MV-4-11 (cell line): ENCODE measurements around the gene POLR1A.

Experiments used
- DNase-seq: peaks from one replicate; lab custom pipeline; 2025; lab: John Stamatoyannopoulos, UW

The POLR1A gene

DNA sequence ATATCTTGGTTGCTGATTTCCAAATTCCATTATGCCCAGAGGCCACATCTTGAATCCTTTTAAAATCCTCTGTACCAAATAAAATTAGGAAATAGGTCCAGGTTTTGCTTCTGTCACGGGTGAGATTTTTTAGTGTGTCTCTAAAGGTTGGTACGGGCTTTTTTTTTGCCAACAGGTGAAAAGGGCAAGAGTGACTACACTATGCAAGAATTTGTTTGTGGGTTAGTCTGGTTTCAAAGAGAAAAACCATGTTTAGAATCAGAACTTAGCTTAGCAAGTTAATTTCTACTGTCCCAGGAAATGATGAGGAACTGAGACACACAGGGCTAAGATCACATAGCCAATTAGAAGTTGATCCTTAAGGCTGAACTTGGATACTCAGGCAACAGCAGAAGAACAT, 41.7 kb downstream of the POLR1A start:
- DNase-seq = no peak

DNA sequence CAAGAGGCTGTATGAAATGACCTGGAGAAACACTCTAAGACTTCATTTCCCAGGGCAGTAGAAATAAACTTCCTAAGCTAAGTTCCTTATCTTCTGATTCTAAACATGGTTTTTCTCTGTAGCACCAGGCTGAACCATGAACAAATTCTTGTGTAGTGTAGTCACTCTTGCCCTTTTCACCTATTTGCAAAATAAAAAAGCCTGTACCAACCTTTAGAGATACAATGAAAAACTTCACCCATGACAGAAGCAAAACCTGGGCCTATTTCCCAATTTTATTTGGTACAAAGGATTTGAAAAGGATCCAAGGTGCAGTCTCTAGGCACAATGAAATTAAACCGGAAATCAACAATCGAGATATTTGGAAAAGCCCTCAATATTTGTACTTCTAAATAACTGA, 43.6 kb downstream of the POLR1A start:
- DNase-seq = no peak

DNA sequence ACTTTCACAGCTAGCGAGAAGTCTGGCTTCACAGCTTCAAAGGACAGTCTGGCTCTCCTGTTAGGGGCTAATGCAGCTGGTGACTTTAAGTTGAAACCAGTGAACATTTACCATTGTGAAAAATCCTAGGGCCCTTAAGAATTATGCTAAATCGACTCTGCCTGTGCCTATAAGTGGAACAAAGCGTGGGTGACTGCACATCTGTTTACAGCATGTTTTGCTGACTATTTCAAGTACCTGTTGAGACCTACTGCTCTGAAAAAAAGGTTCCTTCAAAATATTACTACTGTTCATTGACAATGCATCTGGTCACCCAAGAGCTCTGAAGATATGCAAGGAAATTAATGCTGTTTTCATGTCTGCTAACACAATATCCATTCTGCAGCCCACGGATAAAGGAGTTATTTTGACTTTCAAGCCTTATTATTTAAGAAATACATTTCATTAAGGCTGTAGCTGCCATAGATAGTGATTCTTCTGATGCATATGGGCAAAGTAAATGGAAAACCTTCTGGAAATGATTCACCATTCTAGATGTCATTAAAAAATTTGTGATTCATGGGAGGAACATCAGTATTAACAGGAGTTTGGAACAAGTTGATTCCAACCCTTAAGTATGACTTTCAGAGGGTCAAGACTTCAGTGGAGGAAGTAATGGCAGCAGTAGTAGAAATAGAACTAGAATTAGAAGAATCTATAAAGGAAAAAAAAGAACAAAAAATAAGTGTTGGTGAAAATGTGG, 48.9 kb downstream of the POLR1A start:
- no peak for DNase-seq

DNA sequence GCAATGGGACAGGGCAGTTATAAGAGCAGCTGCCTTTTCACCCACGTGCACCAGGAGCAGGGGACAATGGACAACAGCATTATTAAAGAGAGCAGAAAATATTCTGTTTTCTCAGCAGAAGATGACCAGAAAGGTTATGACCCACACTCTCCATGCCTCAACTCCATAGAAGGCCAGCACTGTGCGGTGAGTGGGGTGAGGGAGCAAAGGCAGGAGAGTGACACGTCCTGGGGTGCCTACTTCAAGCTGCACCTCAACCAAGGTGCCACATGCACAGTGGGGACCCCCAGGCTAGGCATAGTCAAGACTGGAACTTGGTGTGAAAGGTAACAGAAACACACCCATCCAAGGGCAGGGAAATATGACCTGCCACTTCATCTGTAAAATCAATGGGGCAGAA, 50.4 kb downstream of the POLR1A start:
- DNase-seq = no peak

DNA sequence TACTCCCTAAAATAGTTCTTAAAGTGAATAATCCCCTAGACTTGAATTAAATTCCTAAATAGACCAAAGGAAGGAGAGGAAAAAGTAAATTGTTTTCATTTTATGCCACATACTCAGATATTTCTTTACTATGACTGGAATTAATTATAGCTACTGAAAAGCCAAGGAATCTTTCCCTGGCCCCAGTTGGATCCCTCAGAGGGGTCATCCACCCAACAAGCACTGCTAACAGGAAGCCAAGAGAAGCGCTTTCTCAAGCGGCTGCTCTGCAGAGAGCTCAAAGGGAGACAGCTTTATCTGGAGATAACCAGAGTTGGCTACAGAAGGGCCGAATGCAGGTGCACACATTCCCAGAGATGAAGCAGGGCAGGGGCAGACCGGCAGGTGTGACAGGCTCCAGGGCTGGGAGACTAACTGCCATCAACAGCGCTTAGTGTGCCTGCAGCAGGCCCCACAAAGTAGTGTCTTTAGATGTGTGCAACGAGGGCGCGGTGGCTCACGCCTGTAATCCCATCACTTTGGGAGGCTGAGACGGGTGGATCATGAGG, 51.1 kb downstream of the POLR1A start:
- DNase-seq = no peak

DNA sequence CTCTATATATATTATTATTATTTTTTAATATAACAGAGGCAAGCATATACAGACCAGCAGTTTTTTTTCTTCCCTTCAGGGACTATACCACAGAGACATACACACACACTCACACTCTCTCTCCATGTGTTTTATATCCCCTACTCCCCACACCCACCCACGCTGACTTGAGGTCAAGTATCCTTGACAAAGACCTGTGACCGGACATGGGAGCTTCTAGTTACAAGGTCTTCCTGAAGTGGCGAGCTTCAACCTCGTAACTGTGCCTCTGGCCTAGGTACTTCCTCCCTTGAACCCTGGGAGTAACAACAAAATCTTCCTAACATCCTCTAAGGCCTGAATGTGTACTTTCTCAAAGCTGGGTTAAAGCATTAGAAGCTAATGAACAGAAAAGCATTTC, 52.5 kb downstream of the POLR1A start:
- DNase-seq = no peak

DNA sequence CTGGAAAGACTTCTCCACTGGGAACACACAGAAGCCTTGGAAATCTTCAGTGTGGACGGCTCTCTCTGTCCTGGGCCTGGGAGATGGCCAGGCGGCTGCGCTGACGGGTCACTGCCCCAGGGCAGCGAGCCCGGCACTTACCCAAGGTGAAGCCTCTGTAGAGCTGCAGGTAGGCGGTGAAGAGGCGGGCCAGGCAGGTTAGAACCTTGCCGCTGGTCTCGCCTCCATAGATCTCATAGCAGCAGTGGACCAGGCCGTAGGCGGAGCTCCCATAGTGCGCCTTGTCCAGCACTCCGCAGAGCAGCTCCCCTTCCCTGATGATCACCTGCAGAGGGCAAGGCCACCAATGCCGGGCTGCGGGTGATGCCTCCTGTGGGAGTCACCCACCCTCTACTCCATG, 53.0 kb downstream of the POLR1A start:
- no peak for DNase-seq

DNA sequence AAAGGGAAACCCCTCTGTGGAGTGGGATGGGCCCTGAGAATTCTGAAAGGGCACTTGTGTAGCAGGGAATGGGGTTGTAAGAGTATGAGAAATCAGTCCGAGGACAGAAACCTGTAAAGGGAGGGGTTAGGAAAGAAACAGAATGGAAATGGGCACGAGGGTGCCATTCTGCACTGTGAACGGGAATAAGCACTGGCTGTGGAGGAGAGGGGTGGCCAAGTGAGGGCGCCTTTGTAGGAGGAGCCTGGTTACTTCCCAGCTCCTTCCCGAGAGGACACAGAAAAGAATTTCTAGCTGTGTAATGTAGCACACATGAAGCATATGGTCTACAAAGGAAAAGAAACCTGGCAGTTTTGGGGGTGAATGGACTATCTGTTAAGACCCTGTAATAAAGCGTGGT, 53.4 kb downstream of the POLR1A start:
- no peak for DNase-seq

DNA sequence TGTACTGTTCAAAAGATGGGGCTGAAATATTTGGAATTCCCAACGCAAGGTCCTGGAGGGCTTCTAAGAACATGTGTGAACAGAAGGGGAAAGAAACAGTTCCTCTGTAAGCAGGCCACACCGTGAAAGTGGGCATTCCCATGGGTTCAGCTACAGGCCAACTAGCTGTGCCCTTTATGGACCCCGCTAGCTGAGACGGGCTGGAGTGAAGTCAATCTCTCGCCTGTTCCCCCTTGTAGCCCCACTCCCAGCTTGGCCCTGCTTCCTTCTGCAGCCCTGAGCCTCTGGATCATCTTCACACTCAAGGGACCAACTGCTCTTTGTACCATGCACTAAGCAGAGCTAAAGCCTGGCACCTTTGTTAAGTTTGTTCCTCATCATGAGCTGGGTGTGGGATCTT, 55.4 kb downstream of the POLR1A start:
- no peak for DNase-seq

DNA sequence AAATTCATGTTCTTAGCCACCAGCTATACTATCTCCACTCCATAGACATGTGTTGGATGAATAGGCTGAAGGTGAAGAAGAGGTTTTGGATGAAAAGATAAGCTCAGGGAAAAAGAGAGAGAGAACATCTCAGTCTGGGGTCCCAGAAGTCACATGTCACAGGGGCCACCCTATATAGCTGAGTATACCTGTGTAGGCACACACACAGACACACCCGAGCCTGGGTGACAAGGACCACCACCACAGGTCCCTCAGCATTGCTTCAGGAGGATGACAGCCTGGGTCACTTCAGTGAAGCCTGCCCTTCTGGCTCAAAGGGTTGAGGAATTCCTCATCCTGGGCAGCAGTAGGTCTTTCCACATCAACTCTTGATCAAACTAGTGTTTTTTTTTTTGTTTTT, 56.2 kb downstream of the POLR1A start:
- DNase-seq = no peak

DNA sequence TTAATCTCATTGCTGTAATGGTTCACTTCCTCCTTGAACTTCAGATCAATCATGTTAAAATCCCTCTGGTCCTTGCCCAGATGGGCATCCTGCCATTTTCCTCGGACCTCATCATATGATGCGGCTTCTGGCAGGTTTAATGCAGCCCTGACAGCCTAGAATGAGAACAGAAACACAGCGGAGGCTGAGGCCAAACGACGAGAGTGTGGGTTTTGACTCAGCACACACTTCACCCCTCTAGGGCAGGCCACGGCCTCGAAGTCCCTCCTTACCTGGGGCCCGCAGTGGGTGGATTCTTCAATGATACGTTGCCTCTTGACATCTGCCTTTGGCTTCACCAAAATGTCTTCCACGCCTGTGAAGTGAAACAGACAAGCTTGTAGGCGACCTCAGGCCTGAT, 56.8 kb downstream of the POLR1A start:
- DNase-seq = no peak

DNA sequence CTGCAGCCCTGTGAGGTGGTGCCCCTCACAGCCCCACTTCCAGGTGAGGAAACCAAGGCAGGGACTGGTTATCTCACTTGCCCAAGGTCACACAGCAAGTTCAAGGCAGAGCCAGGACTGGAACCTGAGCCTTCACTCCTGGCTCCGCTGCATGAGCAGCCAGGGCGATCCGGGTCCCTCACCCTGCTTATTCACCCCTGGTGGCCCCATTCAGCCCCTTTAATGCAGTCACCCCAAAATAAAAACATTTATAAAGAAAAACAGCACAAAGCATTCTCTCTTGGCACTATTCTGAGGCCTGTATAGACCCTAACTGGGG, 57.3 kb downstream of the POLR1A start:
- no peak for DNase-seq

DNA sequence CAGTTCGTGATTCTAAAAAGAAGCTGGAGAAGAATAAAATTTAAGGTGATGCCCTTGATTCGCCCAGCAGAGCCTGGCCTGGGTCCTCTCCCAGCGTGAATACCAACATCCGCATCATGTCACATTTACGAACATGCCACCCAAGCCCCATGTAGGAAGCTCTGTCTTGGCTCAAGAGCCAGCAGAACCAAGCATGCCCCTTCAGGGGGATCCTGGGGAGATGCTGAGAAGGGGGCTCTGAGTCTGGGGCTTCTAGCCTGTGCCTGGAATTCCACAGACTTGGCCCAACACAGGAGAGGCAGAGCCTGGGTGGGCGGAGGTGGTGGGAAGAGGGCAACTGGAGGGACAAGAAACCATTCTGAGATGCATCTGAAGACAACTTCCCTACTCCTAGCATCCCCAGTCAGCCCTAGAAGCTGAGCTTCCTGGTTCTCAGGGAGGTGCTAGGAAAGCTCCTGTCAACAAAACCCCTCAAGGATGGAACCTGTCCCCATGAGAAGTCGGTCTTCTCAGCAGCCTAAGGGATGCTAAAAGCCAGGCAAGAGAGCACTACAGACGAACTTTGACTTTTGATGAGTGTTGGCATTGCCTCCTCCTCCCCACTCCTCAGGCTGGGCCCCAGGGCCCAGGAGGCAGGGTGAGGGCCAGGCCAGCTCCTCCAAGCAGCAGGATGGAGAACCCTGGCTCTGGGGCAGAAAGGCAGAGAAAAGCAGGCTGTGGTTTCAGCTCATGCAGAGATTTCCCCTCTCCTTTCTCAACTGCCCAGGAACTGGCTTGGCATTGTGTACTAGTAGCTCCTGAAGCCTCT, 57.9 kb downstream of the POLR1A start:
- no peak for DNase-seq

DNA sequence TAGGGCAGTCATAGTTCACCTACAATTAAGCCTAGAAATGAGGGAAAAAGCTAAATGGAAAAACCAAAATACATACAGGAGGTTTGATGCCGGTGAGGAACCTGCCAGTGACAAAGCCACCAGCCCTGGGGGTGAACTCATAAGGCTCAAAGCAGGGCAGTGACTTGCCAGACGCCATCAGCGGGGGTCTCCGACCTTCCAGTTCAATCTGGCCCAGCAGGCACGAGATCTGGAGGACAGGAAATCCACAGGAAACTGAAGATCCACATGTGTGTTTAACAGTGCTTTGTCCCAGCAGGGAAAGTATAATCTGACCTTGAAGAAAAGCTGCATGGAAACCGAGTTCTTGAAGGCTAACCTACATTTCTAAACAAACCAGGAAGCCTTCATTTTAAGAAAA, 60.1 kb downstream of the POLR1A start:
- DNase-seq = no peak

DNA sequence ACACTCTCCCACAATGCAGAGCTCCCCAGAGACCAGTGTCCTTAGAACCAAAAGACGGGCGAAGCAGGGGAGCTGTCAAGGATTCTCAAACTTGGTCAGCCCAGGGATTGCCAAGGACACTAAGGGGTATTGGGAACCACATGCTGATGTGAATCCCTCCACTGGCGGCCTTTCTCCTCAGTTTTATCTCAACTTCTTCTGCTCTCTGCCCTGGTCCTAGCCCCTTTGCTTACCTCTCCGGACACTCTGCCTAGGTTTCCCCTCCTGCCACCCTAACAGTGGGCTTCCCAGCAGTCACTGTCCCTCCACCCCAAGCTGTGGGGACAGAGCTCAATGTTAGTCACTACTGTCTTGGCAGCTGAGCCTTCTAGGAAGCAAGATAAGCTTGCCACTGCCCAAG, 61.1 kb downstream of the POLR1A start:
- DNase-seq = no peak

DNA sequence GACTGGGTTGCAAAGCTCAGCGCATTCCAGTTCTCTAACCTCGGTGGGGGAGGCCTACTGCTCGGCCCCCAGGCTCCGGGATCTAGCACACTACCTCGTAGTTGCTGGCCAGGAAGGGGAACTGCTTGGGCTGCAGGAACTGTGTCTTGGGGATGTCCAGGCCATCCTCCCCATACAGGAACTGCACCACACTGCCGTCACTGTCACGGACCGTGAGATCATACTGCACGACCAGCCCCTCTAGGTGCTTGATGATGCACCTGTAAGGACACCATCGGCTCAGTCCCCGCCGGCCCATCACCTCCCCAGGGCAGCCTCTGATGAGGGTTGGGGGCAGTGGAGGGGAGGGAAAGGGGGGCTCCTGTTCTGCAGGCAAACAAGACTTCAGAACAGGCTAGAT, 61.6 kb downstream of the POLR1A start:
- no peak for DNase-seq

DNA sequence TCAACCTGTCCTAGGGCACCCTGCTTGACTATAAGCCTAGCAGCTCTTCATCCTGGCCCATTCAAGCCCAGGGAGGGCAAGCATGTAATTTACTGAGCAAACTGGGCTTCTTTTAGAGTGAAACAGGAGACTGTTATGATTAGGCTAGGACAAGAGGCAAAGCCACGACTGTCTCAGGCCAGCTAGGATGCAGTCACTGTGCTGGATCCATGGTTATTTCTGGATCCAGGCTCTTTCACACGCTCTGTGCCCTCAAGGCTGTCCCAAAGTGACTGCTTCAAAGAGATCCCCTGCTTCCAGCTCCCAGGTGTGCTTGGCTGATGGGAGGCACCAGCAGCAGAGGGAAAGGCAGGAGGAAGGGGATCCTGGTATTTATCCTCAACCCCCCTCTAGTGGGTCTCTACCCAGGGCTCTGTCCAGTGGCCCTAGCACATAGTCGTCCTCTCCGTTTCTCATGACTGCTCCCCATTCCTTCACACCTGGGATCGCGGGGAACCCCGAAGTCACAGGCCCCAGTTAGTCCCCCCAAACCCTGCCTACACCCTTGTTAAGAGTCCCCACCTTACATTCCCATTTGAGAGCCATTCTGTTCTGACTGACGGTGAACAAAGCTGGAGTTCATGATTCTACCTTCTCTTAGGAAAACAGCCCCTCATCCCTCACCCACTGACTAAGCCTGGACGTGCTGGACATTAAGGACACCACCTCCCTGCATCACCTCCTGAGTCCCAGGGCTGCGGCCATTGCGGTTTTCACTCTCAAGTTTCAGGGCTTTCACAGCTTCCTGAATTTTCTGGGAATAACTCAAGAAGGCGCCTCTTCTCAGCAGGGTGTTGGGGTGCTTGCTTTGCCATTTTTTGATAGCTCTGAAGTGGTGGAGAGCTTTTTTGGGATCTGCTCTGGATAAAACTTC, 63.2 kb downstream of the POLR1A start:
- DNase-seq = no peak

DNA sequence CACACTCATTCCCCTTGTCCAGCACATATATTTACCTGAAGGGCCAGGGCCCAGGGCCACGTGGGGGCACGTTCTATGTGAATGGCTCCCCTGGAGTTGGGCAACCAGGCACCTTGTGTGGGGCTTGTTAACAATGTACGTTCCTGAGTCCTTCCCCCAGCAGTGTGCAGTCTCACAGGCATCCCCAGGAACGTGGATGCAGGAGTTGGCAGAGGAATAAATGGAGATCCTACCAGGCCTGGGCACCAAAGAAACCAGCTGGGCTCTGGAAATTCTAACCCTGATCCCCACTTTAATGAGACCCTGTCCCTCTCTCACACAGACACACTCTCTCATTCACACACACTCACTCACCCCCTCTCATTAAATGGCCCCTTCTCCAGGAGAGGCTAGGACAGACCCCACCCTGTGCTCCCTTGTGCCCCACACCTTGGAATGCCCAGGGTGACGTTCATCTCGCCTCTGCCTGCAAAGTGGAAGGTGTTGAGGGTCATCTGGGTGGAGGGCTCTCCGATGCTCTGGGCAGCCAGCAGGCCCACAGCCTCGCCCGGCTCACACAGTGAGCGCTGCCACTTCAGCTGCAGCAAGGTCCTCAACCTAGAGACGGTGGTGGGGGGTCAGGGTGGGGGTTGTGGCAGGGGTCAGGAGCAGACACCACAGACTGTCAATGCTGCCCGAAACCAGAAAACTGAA, 65.6 kb downstream of the POLR1A start:
- DNase-seq = no peak

DNA sequence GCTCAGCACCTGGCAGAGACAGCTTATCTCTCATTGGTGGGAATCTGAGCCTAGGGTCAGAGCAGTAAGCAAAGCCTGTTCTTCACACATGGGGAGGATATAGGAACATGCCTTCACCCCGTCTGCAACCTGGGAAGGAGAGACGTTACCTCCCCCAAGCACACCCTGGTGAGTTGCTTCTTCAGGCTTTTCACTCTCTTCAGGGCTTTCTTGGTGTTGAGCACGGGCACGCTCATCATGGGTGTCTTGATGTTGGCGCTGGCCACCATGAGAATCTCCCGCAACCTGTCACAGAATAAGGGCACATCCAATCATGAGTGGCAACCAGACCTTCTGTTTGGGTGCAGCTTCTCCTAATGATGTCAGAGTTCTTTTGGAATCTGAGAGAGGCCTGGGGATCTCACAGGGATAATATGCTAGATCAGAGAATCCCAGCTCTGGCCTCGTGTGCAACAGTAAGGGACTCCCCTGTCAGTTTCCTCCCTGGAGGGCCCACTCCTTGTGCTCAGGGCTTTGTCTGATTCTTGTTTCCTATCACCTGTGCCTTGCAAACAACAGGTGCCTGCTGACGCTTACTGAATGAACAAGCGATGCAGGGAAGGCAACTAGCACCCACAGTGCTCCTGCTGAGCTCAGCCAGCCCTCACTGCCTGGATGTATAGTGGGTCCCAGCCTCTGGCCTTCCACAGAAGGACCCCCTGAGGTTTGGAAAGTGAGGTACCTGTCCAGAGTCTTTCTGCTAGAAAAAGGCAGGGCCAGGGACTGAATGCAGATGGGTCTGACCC, 66.3 kb downstream of the POLR1A start:
- DNase-seq = no peak

DNA sequence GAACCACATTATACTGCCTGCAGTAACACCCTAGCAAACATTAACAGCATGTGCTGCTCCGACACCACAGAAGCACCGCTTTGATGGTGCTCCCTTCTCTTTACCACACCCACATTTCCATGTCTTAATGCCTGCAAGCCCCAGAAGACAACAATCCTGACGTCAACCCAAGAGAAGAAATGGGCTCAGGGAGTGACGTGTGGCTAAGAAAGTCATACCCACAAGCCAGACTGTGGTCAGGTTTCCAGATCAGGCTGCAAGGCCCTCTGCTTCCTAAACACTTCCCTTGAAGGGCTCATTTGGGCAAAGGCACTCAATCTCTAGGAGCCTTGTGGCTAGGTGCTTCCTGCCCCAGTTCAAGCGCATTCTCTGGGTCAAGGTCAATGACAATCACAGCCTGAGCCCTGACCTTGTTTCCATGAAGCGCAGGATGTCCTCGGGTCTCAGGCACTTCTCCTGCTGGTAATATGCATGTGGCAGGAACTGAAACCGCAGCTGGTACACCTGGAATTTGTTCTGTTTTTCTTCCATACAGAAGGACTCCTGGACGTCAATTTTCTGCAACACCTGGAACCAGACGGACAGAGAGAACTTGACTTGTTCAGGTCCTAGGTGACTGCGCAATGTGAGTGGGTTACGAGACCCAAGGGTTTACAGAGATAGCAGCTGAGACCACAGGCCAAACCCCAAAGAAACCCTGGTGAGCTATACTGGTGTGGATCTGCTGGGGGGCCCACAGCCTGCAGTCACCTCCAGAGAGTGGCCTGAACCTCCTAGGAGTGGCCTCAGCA, 67.2 kb downstream of the POLR1A start:
- peak; percentile 96 for DNase-seq
